Measurements from ENCODE around the gene EOMES. TPM values are rescaled to one million over a fixed set of nuclear protein-coding genes. Genes with fewer than 3 reads are reported as not detected.

EOMES gene
- total and polyA plus RNA-seq, 4 donors = 0.12 to 1.3 (median 0.48) TPM

DNA sequence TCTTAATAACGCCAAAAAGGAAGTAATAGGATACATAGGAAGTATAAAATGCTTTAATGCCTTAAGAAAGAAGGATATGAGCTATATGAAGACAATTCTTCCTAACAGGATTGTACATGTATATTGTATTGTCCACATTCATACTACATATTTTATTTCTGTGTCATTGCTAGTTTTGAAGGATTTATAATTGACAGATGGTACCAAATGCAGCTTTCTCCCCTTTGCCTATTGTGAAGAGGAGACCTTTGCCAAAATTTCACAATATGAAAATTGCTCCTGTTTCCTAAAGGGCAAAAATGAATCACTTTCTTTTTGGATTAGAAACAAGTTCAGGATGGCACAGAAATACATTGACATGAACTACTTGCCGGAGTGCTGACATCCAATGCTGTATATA, 34.8 kb upstream of the EOMES start:
- DNase-seq (no peak), ATAC-seq (ENCODE audit: insufficient read depth, low FRiP score) (no peak)
- Histone ChIP-seq H3K4me3 (no peak overlapping the region), H3K9ac (ENCODE audit: insufficient read depth in 1 of 2, low read length in 2 of 2) (no peak overlapping the region), H3K27ac (ENCODE audit: low read depth in 1 of 2, low read length in 1 of 2) (no peak overlapping the region), H3K27me3 (ENCODE audit: control insufficient read depth in 3 of 3, insufficient read depth in 3 of 3, low read length in 2 of 3) (no peaks in the 10 kb centered on the region), H3K36me3 (ENCODE audit: control insufficient read depth in 4 of 4, insufficient read depth in 4 of 4, low read length in 4 of 4) (no peaks in the 10 kb centered on the region), H3K9me3 (ENCODE audit: control insufficient read depth in 4 of 4, insufficient read depth in 3 of 4, low read length in 3 of 4) (no peaks in the 10 kb centered on the region), H3K4me1 (ENCODE audit: control insufficient read depth in 5 of 5, insufficient read depth in 5 of 5, low read length in 5 of 5) (no peaks in the 10 kb centered on the region)
- TF ChIP-seq, protein P1, sequence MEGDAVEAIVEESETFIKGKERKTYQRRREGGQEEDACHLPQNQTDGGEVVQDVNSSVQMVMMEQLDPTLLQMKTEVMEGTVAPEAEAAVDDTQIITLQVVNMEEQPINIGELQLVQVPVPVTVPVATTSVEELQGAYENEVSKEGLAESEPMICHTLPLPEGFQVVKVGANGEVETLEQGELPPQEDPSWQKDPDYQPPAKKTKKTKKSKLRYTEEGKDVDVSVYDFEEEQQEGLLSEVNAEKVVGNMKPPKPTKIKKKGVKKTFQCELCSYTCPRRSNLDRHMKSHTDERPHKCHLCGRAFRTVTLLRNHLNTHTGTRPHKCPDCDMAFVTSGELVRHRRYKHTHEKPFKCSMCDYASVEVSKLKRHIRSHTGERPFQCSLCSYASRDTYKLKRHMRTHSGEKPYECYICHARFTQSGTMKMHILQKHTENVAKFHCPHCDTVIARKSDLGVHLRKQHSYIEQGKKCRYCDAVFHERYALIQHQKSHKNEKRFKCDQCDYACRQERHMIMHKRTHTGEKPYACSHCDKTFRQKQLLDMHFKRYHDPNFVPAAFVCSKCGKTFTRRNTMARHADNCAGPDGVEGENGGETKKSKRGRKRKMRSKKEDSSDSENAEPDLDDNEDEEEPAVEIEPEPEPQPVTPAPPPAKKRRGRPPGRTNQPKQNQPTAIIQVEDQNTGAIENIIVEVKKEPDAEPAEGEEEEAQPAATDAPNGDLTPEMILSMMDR (IDR thresholded peaks at IDR 0.05; ENCODE audit: control extremely low read depth, extremely low read depth) = no peak
- 60 to 69% methylated on average over 2 of the region's 2 CpGs for WGBS, 2 donors

DNA sequence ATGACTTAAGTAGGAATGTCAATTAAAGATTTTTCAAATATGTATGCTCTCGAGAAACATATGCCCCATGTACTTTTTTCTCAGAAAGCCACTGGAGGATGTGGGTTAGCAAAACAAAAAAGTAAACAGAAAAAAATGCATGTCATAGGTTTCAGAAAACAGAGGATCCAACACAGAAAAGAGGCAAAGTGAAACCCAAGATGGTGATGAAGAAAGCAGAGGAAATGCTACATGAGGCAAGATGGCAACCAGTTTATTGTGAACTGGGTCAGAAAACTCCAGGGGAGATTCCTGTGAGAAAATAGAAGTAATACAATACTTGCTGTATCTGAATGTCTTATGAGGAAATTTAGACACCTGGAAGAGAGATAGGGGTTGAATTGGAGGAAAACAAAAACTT, 30.8 kb upstream of the EOMES start:
- no peak for DNase-seq
- Histone ChIP-seq H3K4me1 (ENCODE audit: control insufficient read depth in 5 of 5, insufficient read depth in 5 of 5, low read length in 5 of 5) (no peaks in the 10 kb centered on the region), H3K4me3 (no peak overlapping the region), H3K27ac (ENCODE audit: low read depth in 1 of 2, low read length in 1 of 2) (no peak overlapping the region), H3K36me3 (ENCODE audit: control insufficient read depth in 4 of 4, insufficient read depth in 4 of 4, low read length in 4 of 4) (no peaks in the 10 kb centered on the region), H3K9ac (ENCODE audit: insufficient read depth in 1 of 2, low read length in 2 of 2) (no peak overlapping the region), H3K9me3 (ENCODE audit: control insufficient read depth in 4 of 4, insufficient read depth in 3 of 4, low read length in 3 of 4) (peaks cover 0 to 3% (median 0%) of the 10 kb centered on the region in 4 donors), H3K27me3 (ENCODE audit: control insufficient read depth in 3 of 3, insufficient read depth in 3 of 3, low read length in 2 of 3) (peaks cover 0 to 3% (median 0%) of the 10 kb centered on the region in 3 donors)
- 86 to 98% methylated on average over 1 of the region's 1 CpG for WGBS, 2 donors
- ATAC-seq (ENCODE audit: insufficient read depth, low FRiP score) = no peak
- TF ChIP-seq, protein P1 (IDR thresholded peaks at IDR 0.05; ENCODE audit: control extremely low read depth, extremely low read depth) = no peak

- peaks cover 0 to 3% (median 0%) of the 10 kb centered on the region in 3 donors for H3K27me3 ChIP-seq (ENCODE audit: control insufficient read depth in 3 of 3, insufficient read depth in 3 of 3, low read length in 2 of 3)
- WGBS, 2 donors = 56 to 84% methylated on average over 1 of the region's 1 CpG
- H3K4me1 ChIP-seq (ENCODE audit: control insufficient read depth in 5 of 5, insufficient read depth in 5 of 5, low read length in 5 of 5) = no peaks in the 10 kb centered on the region
- H3K36me3 ChIP-seq (ENCODE audit: control insufficient read depth in 4 of 4, insufficient read depth in 4 of 4, low read length in 4 of 4) = no peaks in the 10 kb centered on the region
- DNase-seq (no peak), ATAC-seq (ENCODE audit: insufficient read depth, low FRiP score) (no peak)
- H3K9me3 ChIP-seq (ENCODE audit: control insufficient read depth in 4 of 4, insufficient read depth in 3 of 4, low read length in 3 of 4) = peaks cover 0 to 3% (median 0%) of the 10 kb centered on the region in 4 donors
- TF ChIP-seq, protein P1 (IDR thresholded peaks at IDR 0.05; ENCODE audit: control extremely low read depth, extremely low read depth) = no peak
- H3K27ac ChIP-seq (ENCODE audit: low read depth in 1 of 2, low read length in 1 of 2) = no peak overlapping the region
- H3K4me3 ChIP-seq = no peak overlapping the region
- H3K9ac ChIP-seq (ENCODE audit: insufficient read depth in 1 of 2, low read length in 2 of 2) = no peak overlapping the region
Measured at GRCh38 chr3:27749643-27750042, 27.5 kb upstream of the EOMES start.

DNA sequence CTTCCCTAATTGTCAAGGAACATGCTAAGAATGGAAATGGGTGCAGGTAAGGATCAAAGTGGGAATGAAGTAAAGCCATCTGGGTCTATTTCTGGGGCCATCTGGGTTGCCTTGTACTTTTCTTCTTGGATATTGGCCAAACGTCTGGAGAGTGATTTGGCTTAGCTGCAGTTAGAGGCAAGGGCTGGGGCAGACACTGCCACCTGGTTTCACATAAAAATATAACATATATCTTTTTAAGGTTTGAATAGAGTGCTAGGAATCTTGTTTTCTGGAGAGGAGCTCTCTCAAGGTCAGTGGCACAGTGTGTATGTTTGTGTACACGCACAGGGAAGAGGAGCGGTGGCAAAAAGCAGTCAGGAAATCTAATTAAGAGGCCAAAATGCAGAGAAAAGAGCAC, 24.7 kb upstream of the EOMES start:
- Histone ChIP-seq H3K27me3 (ENCODE audit: control insufficient read depth in 3 of 3, insufficient read depth in 3 of 3, low read length in 2 of 3) (peaks cover 0 to 3% (median 0%) of the 10 kb centered on the region in 3 donors), H3K4me3 (no peak overlapping the region), H3K9ac (ENCODE audit: insufficient read depth in 1 of 2, low read length in 2 of 2) (no peak overlapping the region), H3K4me1 (ENCODE audit: control insufficient read depth in 5 of 5, insufficient read depth in 5 of 5, low read length in 5 of 5) (no peaks in the 10 kb centered on the region), H3K9me3 (ENCODE audit: control insufficient read depth in 4 of 4, insufficient read depth in 3 of 4, low read length in 3 of 4) (peaks cover 0 to 6% (median 0%) of the 10 kb centered on the region in 4 donors), H3K27ac (ENCODE audit: low read depth in 1 of 2, low read length in 1 of 2) (no peak overlapping the region), H3K36me3 (ENCODE audit: control insufficient read depth in 4 of 4, insufficient read depth in 4 of 4, low read length in 4 of 4) (no peaks in the 10 kb centered on the region)
- TF ChIP-seq, protein P1 (IDR thresholded peaks at IDR 0.05; ENCODE audit: control extremely low read depth, extremely low read depth) = no peak
- WGBS, 2 donors = 78 to 91% methylated on average over 3 of the region's 3 CpGs
- no peak for DNase-seq
- ATAC-seq (ENCODE audit: insufficient read depth, low FRiP score) = no peak
